ENCODE measurements around the gene THAP5.

- no peak for TF ChIP-seq EZH2 (IDR thresholded peaks at IDR 0.05; ENCODE audit: borderline replicate concordance, low read length)
- no peak for TF ChIP-seq CTCF (IDR thresholded peaks at IDR 0.05; ENCODE audit: low read length)
Observed at GRCh38 chr7:108604307-108605077, 35.0 kb upstream of the THAP5 start.
